ENCODE results near the gene KCND2.

- TF ChIP-seq, protein P1, sequence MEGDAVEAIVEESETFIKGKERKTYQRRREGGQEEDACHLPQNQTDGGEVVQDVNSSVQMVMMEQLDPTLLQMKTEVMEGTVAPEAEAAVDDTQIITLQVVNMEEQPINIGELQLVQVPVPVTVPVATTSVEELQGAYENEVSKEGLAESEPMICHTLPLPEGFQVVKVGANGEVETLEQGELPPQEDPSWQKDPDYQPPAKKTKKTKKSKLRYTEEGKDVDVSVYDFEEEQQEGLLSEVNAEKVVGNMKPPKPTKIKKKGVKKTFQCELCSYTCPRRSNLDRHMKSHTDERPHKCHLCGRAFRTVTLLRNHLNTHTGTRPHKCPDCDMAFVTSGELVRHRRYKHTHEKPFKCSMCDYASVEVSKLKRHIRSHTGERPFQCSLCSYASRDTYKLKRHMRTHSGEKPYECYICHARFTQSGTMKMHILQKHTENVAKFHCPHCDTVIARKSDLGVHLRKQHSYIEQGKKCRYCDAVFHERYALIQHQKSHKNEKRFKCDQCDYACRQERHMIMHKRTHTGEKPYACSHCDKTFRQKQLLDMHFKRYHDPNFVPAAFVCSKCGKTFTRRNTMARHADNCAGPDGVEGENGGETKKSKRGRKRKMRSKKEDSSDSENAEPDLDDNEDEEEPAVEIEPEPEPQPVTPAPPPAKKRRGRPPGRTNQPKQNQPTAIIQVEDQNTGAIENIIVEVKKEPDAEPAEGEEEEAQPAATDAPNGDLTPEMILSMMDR (IDR thresholded peaks at IDR 0.05), result no peak
- no peak for TF ChIP-seq REST (IDR thresholded peaks at IDR 0.05; ENCODE audit: insufficient read depth in 1 of 2, low read depth in 2 of 2, low read length in 1 of 2)
Observed at GRCh38 chr7:120603366-120603765, 330.4 kb downstream of the KCND2 start.

Measured in Panc1 (cell line).